HepG2 (cell line): ENCODE results near the gene TMEM253. TPM values are rescaled to one million over a fixed set of nuclear protein-coding genes. Genes with fewer than 3 reads are reported as not detected.

Source experiments
- ATF3 ChIP-seq: sonication (generic); formaldehyde crosslinking; IDR thresholded peaks from 2 replicates; pipeline ENCODE4 v1.4.0; 2020; ENCODE audit warnings: missing genetic modification reagents
- CBX2 ChIP-seq, 2 experiments: fragments of 200-600 bp in 1 of 2; sonication (generic); formaldehyde crosslinking in 1 of 2; IDR thresholded peaks; 2 replicates each; pipeline versions ENCODE4 v1.7.0 to v1.8.1; 2018 to 2022; ENCODE audit warnings: low read depth in 2 of 2, low read length in 1 of 2, mild to moderate bottlenecking in 1 of 2, missing genetic modification reagents in 1 of 2
- CSRNP2 ChIP-seq: sonication (generic); formaldehyde crosslinking; conservative IDR thresholded peaks from 2 replicates; pipeline ENCODE4 v1.8.0; 2022; ENCODE audit warnings: low read depth, missing genetic modification reagents
- GABPB1 ChIP-seq: IDR thresholded peaks from 2 replicates; pipeline ENCODE4 v1.6.1; 2016; ENCODE audit warnings: mild to moderate bottlenecking, missing genetic modification reagents, moderate library complexity, missing compliant biosample characterization
- GMEB1 ChIP-seq: sonication (generic); formaldehyde crosslinking; IDR thresholded peaks from 2 replicates; pipeline ENCODE4 v1.5.1; 2020; ENCODE audit warnings: missing genetic modification reagents, mild to moderate bottlenecking, borderline replicate concordance
- HDAC2 ChIP-seq: sonication (generic); formaldehyde crosslinking; IDR thresholded peaks from 2 replicates; pipeline ENCODE4 v1.4.0; 2020; ENCODE audit warnings: missing genetic modification reagents
- HNRNPLL ChIP-seq: fragments of 200-400 bp; formaldehyde crosslinking; IDR thresholded peaks from 2 replicates; pipeline ENCODE4 v1.6.1; 2017; ENCODE audit warnings: mild to moderate bottlenecking, low read depth, low read length; ENCODE audit not compliant: poor library complexity, severe bottlenecking
- MAZ ChIP-seq, 2 experiments: sonication (generic) in 1 of 2; formaldehyde crosslinking in 1 of 2; IDR thresholded peaks; 2 replicates each; pipeline versions ENCODE4 v1.5.0 to v1.6.1; 2012 to 2020; ENCODE audit warnings: low read depth in 2 of 2, mild to moderate bottlenecking in 2 of 2, borderline replicate concordance in 1 of 2, improper control_type of control experiment in 1 of 2, low read length in 1 of 2, missing genetic modification reagents in 1 of 2, moderate library complexity in 1 of 2
- PHF20 ChIP-seq: sonication (generic); formaldehyde crosslinking; IDR thresholded peaks from 2 replicates; pipeline ENCODE4 v1.5.0; 2020; ENCODE audit warnings: mild to moderate bottlenecking, missing genetic modification reagents
- TBX3 ChIP-seq: fragments of 450-650 bp; IDR thresholded peaks from 2 replicates; pipeline ENCODE4 v1.6.1; 2017; ENCODE audit warnings: antibody characterized with exemption, mild to moderate bottlenecking, inconsistent platforms, borderline replicate concordance
- TERF1 ChIP-seq: sonication (generic); formaldehyde crosslinking; IDR thresholded peaks from 2 replicates; pipeline ENCODE4 v1.8.0; 2022; ENCODE audit warnings: mild to moderate bottlenecking, missing genetic modification reagents, moderate library complexity
- ZBTB43 ChIP-seq: sonication (generic); formaldehyde crosslinking; conservative IDR thresholded peaks from 2 replicates; pipeline ENCODE4 v1.4.0; 2020; ENCODE audit warnings: missing genetic modification reagents
- ZNF331 ChIP-seq: sonication (generic); formaldehyde crosslinking; IDR thresholded peaks from 2 replicates; pipeline ENCODE4 v1.4.0; 2020; ENCODE audit warnings: missing genetic modification reagents
- ZNF513 ChIP-seq: sonication (generic); formaldehyde crosslinking; conservative IDR thresholded peaks from 2 replicates; pipeline ENCODE4 v1.5.0; 2020; ENCODE audit warnings: missing genetic modification reagents
- ZNF567 ChIP-seq: sonication (generic); formaldehyde crosslinking; IDR thresholded peaks from 2 replicates; pipeline ENCODE4 v1.8.1; 2023; ENCODE audit warnings: mild to moderate bottlenecking, missing genetic modification reagents, borderline replicate concordance
- ZNF598 ChIP-seq: sonication (generic); formaldehyde crosslinking; IDR thresholded peaks from 2 replicates; pipeline ENCODE4 v1.5.1; 2020; ENCODE audit warnings: mild to moderate bottlenecking, missing genetic modification reagents, borderline replicate concordance
- ZNF629 ChIP-seq: sonication (generic); formaldehyde crosslinking; conservative IDR thresholded peaks from 2 replicates; pipeline ENCODE4 v1.5.0; 2020; ENCODE audit warnings: missing genetic modification reagents
- polyA plus RNA-seq, 8 experiments: library from polyadenylated mRNA; depleted of rRNA in 3 of 8; stranded (reverse) in 7 of 8; unstranded in 1 of 8; fragments of >200 nt; fragmentation: Illumina TruSeq in 4 of 8; extraction: Trizol in 4 of 8; gene quantifications; 2 replicates each; pipeline versions ENCODE4 v1.2.1 to v1.2.3, GENCODE V29; 2011 to 2016; ENCODE audit warnings: low read depth in 4 of 8, missing spikeins in 1 of 8, mixed read lengths in 1 of 8; ENCODE audit not compliant: insufficient read depth in 1 of 8
- total RNA-seq, 5 experiments: library from RNA; depleted of rRNA; stranded (reverse); fragments of >200 nt; fragmentation: Illumina TruSeq; extraction: Trizol; gene quantifications; 2 replicates each; pipeline ENCODE4 v1.2.3, GENCODE V29; 2016; ENCODE audit warnings: low read depth in 1 of 5

The TMEM253 gene
- total and polyA plus RNA-seq, 2 of the 13 experiments (the other 11 are each of a cell fraction or from before 2014, with no cell fraction given), result 0.29 to 0.45 TPM

- TF ChIP-seq TBX3 (no peak; the same call in 1 of the 2 replicates), ZNF567 (CRISPR knock-in tag) (0 out of 2 replicates have a peak, but pooled peaks have one; percentile 27), CBX2 (IDR thresholded peaks at IDR 0.05; ENCODE audit: low read depth, low read length) (no peak), CBX2 (CRISPR knock-in tag; IDR thresholded peaks at IDR 0.05; ENCODE audit: low read depth) (no peak), ZNF598 (CRISPR knock-in tag) (peak; percentile 45; the same call in 1 of the 2 replicates), ATF3 (0 out of 2 replicates have a peak, but pooled peaks have one; percentile 5), PHF20 (CRISPR knock-in tag) (0 out of 2 replicates have a peak, but pooled peaks have one; percentile 21), CSRNP2 (CRISPR knock-in tag) (no peak), HNRNPLL (no peak), ZBTB43 (0 out of 2 replicates have a peak, but pooled peaks have one; percentile 47), MAZ (IDR thresholded peaks at IDR 0.05; ENCODE audit: borderline replicate concordance, low read depth, low read length) (no peak; the same call in 1 of the 2 replicates), MAZ (CRISPR knock-in tag; IDR thresholded peaks at IDR 0.05; ENCODE audit: low read depth) (peak; percentile 57), ZNF513 (no peak), TERF1 (CRISPR knock-in tag) (no peak), GABPB1 (peak; percentile 22; the same call in 1 of the 2 replicates), GMEB1 (CRISPR knock-in tag) (peak; percentile 47; the same call in 1 of the 2 replicates), HDAC2 (CRISPR knock-in tag) (peak; percentile 21; the same call in 1 of the 2 replicates), ZNF629 (CRISPR knock-in tag) (no peak), ZNF331 (CRISPR knock-in tag) (peak; percentile 39; the same call in 1 of the 2 replicates)
Measured at GRCh38 chr14:21068521-21069387, 32.1 kb upstream of the TMEM253 start (continued).
